ENCODE results near the gene HIPK2.

GRCh38 chr7:139655305-139655704, 122.5 kb downstream of the HIPK2 start:
- TF ChIP-seq, protein P1, sequence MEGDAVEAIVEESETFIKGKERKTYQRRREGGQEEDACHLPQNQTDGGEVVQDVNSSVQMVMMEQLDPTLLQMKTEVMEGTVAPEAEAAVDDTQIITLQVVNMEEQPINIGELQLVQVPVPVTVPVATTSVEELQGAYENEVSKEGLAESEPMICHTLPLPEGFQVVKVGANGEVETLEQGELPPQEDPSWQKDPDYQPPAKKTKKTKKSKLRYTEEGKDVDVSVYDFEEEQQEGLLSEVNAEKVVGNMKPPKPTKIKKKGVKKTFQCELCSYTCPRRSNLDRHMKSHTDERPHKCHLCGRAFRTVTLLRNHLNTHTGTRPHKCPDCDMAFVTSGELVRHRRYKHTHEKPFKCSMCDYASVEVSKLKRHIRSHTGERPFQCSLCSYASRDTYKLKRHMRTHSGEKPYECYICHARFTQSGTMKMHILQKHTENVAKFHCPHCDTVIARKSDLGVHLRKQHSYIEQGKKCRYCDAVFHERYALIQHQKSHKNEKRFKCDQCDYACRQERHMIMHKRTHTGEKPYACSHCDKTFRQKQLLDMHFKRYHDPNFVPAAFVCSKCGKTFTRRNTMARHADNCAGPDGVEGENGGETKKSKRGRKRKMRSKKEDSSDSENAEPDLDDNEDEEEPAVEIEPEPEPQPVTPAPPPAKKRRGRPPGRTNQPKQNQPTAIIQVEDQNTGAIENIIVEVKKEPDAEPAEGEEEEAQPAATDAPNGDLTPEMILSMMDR (IDR thresholded peaks at IDR 0.05) = no peak
- TF ChIP-seq POLR2AphosphoS5 (IDR thresholded peaks at IDR 0.05) (no peak), POLR2A (IDR thresholded peaks at IDR 0.05) (no peak)
